ENCODE results near the gene MEN1. TPM values are rescaled to one million over a fixed set of nuclear protein-coding genes. Genes with fewer than 3 reads are reported as not detected.

The MEN1 gene
- total RNA-seq, 4 donors from 2014 or later, result 26.9 to 46.6 (median 36.1) TPM

- Histone ChIP-seq H3K4me1 (peaks cover 26% of the 10 kb centered on the region), H3K9me3 (no peaks in the 10 kb centered on the region), H3K36me3 (peaks cover 19% of the 10 kb centered on the region), H3K4me3 (peak overlapping the region; percentile 66), H3K27ac (peak overlapping the region; percentile 57), H3K27me3 (no peaks in the 10 kb centered on the region)
- no peak for TF ChIP-seq POLR2AphosphoS5 (IDR thresholded peaks at IDR 0.05)
- TF ChIP-seq POLR2A (IDR thresholded peaks at IDR 0.05), result no peak
- WGBS, result 50% methylated on average over 4 of the region's 54 CpGs
- DNase-seq (ENCODE audit: low spot score in 2 of 2), result peak in 1 of 2 donors; percentile 79
These were observed 7.8 kb downstream of the MEN1 start for GRCh38 chr11:64802370-64803157.

DNA sequence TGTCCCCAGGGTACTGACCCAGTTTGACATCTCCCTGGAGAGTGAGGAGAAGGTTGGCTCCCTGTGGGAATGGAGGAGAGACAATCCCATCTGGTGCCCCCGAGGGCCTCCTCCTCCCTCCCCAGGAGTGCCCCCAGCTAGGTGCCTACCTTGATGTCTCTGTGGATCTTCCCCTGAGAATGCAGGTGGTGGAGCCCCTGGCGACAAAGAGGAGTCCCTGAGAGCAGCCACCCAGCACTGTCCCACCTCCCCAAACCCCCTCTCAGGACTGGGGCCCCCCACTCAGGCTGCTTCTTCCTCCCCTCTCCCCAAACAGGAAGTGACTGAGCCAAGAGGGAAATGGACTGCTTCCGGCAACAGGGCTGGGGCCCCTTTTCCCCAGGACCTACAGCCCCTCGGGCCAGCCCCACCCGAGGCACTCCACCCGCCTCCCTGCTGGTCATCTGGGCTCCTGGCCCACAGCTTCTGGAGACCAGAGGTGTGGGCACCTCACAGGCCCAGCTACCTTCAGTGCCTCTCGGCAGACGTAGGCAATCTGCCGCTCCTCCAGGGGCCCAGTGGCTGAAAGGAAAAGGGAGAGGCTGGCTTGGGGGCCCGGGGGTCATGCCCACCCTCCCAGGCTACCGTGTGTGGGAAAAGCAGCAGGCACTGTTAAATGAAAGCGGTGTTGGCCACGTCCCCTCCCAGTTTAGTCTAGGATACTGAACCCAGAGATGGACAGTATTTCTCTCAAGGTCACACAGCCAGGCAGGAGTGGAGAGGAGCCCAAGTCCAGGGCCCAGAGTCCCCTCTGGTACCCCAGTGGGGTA, 8.6 kb downstream of the MEN1 start:
- 59% methylated on average over 11 of the region's 13 CpGs for WGBS
- Histone ChIP-seq H3K4me1 (peaks cover 26% of the 10 kb centered on the region), H3K4me3 (peak overlapping the region; percentile 66)

GRCh38 chr11:64801158-64801464, 9.2 kb downstream of the MEN1 start:
- WGBS, result 62% methylated on average over 5 of the region's 9 CpGs
- Histone ChIP-seq H3K4me3 (no peak overlapping the region), H3K4me1 (peaks cover 26% of the 10 kb centered on the region), H3K27ac (no peak overlapping the region), H3K27me3 (no peaks in the 10 kb centered on the region), H3K9me3 (no peaks in the 10 kb centered on the region), H3K36me3 (peaks cover 15% of the 10 kb centered on the region)
- TF ChIP-seq POLR2A (IDR thresholded peaks at IDR 0.05), result no peak
- TF ChIP-seq CTCF (IDR thresholded peaks at IDR 0.05), result no peak
- TF ChIP-seq POLR2AphosphoS5 (IDR thresholded peaks at IDR 0.05), result no peak
- no peak for TF ChIP-seq EP300 (IDR thresholded peaks at IDR 0.05)
- no peak for DNase-seq (ENCODE audit: low spot score in 2 of 2)

More for the DNA sequence above, 8.6 kb downstream of the MEN1 start:
- Histone ChIP-seq H3K27me3 (no peaks in the 10 kb centered on the region), H3K36me3 (peaks cover 17% of the 10 kb centered on the region), H3K27ac (no peak overlapping the region), H3K9me3 (no peaks in the 10 kb centered on the region)
- peak in 1 of 2 donors; percentile 68 for DNase-seq (ENCODE audit: low spot score in 2 of 2)
- TF ChIP-seq POLR2A (IDR thresholded peaks at IDR 0.05) (no peak), EP300 (IDR thresholded peaks at IDR 0.05) (no peak), CTCF (IDR thresholded peaks at IDR 0.05) (no peak), POLR2AphosphoS5 (IDR thresholded peaks at IDR 0.05) (no peak)

- Histone ChIP-seq H3K27ac (no peak overlapping the region), H3K36me3 (peaks cover 13% of the 10 kb centered on the region), H3K4me3 (no peak overlapping the region)
These were observed 9.8 kb downstream of the MEN1 start for GRCh38 chr11:64800303-64801157.

More at GRCh38 chr11:64800303-64801157, 9.8 kb downstream of the MEN1 start:
- H3K27me3 ChIP-seq, result no peaks in the 10 kb centered on the region
- TF ChIP-seq POLR2AphosphoS5 (IDR thresholded peaks at IDR 0.05), result no peak
- TF ChIP-seq POLR2A (IDR thresholded peaks at IDR 0.05), result no peak
- no peak for TF ChIP-seq CTCF (IDR thresholded peaks at IDR 0.05)
- TF ChIP-seq EP300 (IDR thresholded peaks at IDR 0.05), result no peak
- peaks cover 26% of the 10 kb centered on the region for H3K4me1 ChIP-seq
- 79% methylated on average over 12 of the region's 26 CpGs for WGBS
- H3K9me3 ChIP-seq, result no peaks in the 10 kb centered on the region
- DNase-seq (ENCODE audit: low spot score in 2 of 2), result no peak
